GM12875 (cell line): ENCODE results near the gene ANKRD27.

Experiments used
- H3K4me3 ChIP-seq: one replicate; pipeline ENCODE4 v1.5.1; 2011; ENCODE audit warnings: low read depth, low read length, control low read depth
- CTCF ChIP-seq: IDR thresholded peaks from 2 replicates; pipeline ENCODE4 v1.5.1; 2011; ENCODE audit warnings: low read depth, mild to moderate bottlenecking, control low read depth, inconsistent platforms, low read length, moderate library complexity, borderline replicate concordance; ENCODE audit not compliant: insufficient read depth

ANKRD27 gene

GRCh38 chr19:32631381-32631780 lies 43.6 kb downstream of the ANKRD27 start:
- TF ChIP-seq CTCF: no peak
- no peak overlapping the region for H3K4me3 ChIP-seq

- H3K4me3 ChIP-seq: no peak overlapping the region
- TF ChIP-seq CTCF: no peak
Measured at GRCh38 chr19:32630338-32630737, 44.6 kb downstream of the ANKRD27 start.

GRCh38 chr19:32627714-32628270 lies 47.2 kb downstream of the ANKRD27 start:
- TF ChIP-seq CTCF: no peak
- no peak overlapping the region for H3K4me3 ChIP-seq

- no peak overlapping the region for H3K4me3 ChIP-seq
- TF ChIP-seq CTCF: no peak
Measured at GRCh38 chr19:32626969-32627368, 48.0 kb downstream of the ANKRD27 start.

- TF ChIP-seq CTCF: no peak
- no peak overlapping the region for H3K4me3 ChIP-seq
Measured at GRCh38 chr19:32624410-32624809, 50.6 kb downstream of the ANKRD27 start.

- TF ChIP-seq CTCF: no peak
- H3K4me3 ChIP-seq: no peak overlapping the region
Measured at GRCh38 chr19:32622002-32622401, 53.0 kb downstream of the ANKRD27 start.

GRCh38 chr19:32619051-32619685 lies 55.8 kb downstream of the ANKRD27 start:
- no peak for TF ChIP-seq CTCF
- no peak overlapping the region for H3K4me3 ChIP-seq
